NCI-H1694 (cell line): ENCODE results near the gene DLG1.

Experiments
- DNase-seq: peaks from one replicate; lab custom pipeline; 2025; lab: John Stamatoyannopoulos, UW

The DLG1 gene

DNA sequence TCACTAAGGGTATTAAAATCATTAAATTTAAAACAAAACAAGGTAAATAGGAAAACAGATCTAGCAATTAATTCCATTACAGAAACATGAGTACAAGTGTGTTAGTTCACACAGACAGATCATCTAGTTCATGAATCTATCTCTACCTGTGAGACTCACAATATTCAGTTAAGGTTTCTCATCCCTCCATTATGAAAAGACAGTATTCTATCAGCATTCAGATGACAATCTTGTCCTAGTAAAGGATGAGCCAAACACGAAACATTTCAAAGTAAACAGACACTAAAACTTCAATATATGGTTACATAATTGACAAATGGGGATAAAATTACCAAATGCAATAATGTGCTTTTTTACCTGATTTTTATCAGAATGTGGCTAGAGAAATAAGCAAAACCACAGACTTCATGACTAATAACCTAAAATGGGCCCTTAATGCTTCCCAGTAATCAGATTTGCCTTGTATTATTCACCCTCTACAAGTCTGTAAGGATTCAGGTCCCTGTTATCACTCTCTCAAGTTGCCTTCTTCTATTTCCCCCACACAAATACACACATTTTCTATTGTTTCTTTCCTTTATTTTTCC is 126.8 kb downstream of the DLG1 start:
- no peak for DNase-seq

DNA sequence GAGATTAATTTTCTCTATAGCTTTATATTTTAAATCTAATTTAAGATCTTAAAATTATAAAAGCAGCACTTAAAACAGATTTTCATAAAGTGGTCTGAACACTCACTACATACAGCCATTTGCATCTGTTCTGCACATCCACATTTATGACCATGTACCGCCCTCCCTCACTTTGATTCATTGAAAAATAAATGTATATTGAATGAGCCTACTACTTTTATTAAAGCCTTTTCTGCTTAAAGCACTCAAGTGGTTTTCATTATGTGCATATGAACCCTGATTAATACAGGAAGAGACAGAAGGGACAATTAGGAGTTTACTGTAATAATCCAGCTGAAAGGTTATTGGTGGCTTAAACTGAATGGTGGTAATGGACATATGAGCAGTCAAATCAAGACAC is 129.4 kb downstream of the DLG1 start:
- no peak for DNase-seq

DNA sequence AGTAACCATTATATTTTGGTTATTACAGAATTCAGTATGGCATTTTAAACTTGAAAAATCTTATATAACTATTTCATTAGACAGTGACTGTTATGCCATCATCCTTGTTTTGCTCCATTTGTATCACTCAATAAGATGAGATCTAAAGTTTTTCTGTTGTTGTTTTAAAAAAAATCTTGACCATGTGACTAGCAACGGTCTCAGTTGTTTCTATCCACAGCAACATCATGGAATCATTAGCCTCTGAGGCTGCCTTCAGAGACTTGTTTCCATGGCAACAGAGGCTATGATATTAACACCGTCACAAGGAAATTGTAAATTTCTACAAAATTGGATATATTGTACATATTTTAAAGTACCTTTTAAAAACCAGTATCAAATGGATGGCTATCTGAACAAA is 129.8 kb downstream of the DLG1 start:
- DNase-seq, result no peak

DNA sequence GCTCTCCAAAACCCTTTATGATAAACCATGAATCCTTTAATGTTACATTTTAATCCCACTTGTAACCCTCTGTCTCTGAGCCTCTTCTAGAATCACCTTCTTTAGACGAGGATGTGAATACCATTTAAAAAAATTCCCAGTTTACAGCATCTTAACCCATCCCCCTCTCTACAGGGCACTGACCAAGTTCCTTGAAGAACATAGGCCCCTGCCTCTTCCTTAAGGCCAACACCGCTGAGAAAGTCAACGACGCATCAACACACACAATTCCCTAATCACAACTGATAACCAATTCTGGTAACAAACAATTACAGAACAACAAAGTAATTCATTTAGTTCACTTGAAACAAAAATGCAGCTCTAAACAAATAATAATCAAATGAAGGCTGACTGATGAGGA is 130.3 kb downstream of the DLG1 start:
- DNase-seq, result no peak

DNA sequence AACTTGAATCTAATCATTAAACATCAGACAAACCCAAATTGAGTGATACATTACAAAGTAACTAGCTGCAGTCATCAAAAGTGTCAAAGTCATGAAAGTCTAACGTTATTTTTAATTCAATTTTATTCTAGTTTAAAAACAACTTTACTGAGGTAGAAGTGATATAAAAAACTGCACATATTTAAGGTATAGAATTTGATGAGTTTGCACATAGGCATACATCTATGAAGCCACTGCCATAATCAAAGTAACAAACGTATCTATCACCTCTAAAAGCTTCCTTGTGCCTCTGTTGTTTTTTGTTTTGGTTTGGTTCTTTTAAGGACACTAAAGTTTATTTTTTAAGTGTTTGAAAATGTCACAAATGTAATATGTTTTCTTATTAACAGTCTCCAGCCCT is 130.9 kb downstream of the DLG1 start:
- DNase-seq, result no peak

DNA sequence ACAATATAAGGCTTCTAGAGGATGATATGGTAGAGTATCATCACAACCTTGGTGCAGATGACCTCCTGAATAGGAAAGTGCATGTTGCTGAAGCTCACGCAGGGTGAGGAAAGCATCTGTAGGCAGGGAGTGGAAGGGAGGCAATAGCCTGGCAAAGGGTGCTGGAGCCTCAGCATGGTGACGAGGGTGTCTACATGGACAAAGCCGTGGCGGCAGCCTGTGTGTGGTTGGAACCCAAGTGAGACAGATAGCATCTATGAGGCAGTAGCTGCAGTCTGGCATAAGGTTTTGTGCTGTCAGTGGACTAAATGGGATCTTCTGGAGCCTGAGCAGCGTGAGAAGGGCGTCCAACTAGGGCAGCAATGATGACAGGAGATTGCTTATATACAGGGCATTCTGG is 132.5 kb downstream of the DLG1 start:
- DNase-seq, result no peak

DNA sequence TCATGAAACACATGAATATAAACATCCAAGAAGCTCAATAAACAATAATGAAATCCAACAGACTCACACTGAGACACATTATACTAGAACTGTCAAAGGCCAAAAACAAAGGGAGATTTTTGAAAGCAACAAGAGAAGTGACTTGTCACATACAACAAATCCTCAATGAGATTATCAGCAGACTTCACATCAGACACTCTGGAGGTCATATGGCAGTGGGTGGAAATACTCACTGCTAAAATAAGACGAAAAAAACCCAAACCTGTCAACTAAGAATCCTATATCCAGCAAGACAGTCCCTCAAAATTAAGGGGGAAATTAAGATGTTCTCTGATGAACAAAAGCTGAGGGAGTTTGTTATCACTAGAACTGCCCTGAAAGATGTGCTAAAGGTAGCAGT is 143.4 kb downstream of the DLG1 start:
- DNase-seq, result no peak

DNA sequence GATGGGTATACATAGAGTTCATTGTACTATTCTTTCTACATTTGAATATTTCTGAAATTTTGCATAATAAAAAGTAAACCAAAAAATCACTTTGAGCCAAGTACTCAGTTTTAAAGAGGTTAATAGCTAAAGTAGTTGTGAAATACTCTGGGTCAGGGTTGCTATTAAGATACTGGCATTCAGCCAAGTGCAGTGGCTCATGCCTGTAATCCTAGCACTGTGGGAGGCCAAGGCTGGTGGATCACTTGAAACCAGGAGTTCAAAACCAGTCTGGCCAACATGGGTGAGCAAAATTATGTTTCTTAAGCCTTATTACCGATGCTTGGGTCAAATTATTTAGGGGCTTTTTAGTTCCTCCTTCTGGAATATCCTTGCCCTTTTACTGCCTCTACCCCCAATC is 146.8 kb downstream of the DLG1 start:
- no peak for DNase-seq

DNA sequence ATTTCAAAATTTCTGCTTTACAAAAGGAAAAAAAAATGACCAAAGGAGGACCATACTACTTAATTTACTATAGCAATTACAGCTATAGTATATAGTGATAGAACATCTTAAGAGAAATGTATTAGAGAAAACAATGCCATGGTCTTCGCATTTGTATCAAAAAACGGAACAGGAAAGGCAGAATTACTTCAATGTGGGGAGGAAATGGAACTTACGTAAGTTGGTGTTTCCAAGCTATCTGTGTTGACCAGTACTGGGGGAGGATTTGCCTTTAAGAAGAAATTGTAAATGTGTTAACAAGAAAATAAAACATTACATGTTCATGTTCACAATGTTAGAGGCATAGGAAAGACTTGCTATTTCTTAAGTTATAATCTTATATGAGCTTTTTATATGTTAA is 148.9 kb downstream of the DLG1 start:
- DNase-seq, result no peak

DNA sequence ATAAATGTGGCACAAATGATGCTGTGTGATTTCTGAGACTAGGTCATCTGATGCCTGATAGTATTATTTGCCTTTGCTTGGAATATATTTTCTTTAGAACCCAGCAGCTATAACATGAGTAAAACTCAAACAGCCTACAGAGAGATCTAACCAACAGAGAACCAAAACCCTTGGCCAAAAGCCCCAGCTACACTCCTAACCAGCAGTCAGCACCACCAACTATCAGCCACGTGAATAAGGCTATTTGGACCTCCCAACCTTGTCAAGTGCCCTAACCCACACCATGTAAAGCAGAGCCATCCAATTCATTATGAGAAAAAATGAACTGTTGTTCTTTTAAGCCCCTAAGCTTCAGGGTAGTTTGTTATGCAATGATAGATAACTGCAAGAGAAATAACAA is 154.2 kb downstream of the DLG1 start:
- DNase-seq, result no peak

DNA sequence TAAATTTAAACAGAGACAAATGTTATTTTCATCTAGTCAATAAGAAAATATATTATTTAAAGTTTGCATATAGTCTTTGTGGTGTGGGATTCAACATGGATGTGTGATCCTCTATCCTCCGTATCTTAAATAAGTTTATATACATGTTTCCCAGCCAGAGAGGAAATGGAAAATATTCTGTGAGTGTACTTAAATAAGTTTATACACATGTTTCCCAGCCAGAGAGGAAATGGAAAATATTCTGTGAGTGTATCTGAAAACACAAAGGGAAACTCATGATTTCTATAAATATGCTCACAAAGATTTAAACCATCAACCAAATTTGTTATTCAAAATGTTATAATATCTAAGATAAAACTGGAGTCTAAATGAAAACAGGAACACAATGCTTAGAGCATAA is 158.8 kb downstream of the DLG1 start:
- DNase-seq, result no peak

DNA sequence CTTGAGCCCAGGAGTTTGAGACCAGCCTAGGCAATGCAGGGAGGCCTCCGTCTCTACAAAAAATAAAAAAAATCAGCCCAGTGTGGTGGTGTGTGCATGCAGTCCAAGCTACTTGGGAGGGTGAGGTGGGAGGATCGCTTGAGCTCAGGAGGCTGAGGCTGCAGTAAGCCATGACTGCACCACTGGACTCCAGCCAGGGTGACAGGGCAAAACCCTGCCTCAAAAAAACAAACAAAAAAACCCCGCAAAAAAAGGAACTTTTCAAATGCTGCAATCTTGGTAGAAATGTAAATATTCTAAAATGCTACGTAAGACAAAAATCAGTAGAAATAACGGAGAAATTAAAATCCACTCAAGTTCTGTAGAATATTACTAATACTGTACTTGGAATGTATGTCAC is 160.7 kb downstream of the DLG1 start:
- DNase-seq, result no peak

DNA sequence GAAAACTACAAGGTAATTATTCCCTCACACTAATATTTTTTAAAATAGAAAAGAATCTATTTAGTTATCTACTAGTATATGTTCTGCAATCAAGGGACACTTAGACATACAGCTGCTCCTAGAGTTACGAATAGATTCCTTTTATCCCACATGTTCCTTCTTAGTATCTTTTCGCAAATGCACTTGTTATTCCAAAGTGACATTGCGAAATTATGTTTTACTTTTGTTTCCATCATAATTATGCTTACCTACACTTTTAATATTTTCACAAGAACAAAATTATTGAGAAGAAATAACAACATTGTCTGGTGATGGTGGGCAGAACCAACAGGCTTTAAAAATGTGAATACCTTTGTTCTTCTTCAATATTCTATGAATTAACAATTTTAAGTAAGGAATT is 161.7 kb downstream of the DLG1 start:
- no peak for DNase-seq

DNA sequence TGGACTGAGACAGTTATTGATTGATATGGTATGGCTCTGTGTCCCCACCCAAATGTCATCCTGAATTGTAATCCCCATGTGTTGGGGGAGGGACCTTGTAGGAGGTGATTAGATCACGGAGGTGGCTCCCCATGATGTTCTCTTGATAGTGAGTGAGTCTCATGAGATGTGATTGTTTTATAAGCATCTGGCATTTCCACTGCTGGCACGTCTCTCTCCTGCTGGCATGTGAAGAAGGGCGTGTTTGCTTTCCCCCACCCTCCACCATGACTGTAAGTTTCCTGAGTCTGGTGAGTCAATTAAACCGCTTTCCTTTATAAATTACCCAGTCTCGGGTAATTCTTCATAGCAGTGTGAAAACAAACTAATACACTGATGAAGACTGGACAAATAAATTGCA is 163.2 kb downstream of the DLG1 start:
- no peak for DNase-seq

DNA sequence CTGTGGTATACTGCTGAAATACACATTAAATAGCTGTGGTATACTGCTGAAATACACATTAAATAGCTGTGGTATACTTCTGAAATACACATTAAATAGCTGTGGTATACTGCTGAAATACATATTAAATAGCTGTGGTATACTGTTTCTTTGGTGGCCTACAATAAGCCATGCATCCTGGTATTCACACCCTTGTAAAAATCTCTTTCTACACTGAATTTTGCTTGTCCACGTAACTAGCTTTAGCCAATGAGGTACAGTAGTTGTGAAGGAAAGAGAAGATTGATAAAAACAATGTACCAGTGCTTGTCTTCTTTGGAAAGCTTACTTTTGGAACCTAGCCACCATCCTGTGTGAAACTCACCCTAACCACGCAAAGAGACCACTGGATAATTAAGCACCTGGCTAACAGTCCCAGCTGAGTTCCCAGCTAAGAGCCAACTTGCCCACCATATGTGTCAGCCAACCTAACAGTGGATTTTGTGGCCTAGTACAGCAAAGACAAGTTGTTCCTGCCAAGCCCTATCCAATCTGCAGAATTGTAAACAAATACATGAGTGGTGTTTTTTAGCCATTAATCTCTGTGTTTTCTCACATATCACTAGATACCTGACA is 165.4 kb downstream of the DLG1 start:
- DNase-seq, result no peak

DNA sequence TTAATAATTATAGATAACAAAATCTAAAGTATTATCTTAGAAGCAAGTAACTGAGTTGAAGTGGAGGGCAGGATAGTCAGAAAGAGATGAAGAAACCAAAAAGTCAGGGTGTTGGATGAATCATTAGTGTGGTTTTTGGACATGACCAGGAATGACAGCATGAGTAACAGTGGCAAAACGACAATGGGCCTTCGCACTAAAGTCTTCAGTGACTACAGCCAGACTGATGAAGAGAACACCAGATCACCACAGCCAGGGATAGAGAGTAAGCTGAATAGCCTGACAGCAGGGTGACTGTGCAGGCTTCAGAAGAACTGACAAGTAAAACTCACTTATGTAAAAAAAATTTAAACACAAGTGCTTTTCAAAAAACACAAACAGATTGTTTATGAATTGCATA is 172.8 kb downstream of the DLG1 start:
- DNase-seq, result no peak

DNA sequence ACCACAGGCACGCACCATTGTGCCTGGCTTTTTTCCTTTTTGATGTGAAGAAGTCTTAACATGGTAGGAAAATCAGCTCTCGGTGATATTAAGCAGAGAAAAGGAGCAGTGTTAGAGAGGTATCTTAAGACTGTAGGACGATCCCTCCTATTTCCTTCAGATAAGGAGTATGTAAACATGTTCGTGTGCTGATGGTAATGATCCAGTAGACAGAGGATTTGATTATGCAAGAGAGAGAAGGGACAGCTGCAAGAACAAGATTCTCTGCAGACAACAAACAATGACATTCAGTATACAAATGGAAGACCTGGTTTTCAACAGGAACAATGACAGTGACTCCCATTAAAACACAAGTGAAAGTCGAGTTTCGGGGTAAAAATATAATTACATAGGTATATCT is 173.7 kb downstream of the DLG1 start:
- DNase-seq, result no peak

DNA sequence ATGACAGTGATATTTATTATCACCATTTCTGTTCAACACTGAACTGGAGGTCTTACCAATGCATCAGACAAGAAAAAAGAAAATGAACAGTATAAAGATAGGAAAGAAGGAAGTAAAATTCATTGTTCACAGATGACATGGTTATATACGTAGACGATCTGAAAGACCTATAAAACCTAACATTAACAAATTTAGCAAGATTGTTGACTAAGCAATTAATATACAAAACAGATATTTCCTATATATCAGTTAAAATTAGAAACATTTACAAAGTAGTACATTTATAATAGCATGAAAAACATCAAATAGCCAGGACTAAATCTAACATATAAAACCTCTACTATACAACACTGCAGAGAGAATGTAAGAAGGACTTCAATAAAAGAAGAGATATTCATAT is 176.0 kb downstream of the DLG1 start:
- DNase-seq, result no peak

DNA sequence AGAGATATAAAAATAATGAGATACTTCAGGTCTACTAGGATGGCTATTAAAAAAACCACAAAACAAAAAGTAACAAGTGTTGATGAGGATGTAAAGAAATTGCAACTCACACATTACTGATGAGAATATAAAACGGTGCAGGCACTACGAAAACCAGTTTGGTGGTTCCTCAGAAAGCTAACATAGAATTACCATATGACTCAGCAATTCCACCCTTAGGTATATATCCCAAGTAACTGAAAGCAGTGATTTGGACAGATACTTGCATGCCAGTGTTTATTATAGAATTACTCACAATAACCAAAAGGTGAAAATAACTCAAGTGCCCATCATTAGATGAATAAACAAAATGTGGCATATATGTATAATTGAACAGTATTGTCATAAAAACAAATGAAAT is 181.3 kb downstream of the DLG1 start:
- no peak for DNase-seq

DNA sequence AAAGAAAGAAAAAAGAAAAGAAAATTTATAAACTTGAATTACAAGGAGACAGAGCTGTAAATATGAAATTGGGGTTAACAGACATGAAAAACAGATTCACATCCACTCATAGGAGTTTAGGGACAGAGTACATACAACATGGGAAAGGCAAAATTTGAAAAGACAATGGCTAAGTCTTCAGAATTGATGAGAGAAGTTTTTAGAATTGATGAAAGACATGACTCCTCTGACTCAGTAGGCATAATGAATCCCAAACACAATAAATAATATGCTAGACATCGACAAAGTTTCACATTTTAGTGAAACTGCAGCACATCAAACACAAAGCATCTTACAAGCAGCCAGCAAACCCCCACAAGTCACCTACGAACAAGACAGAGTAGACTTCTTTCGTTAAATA is 184.4 kb downstream of the DLG1 start:
- DNase-seq, result no peak

DNA sequence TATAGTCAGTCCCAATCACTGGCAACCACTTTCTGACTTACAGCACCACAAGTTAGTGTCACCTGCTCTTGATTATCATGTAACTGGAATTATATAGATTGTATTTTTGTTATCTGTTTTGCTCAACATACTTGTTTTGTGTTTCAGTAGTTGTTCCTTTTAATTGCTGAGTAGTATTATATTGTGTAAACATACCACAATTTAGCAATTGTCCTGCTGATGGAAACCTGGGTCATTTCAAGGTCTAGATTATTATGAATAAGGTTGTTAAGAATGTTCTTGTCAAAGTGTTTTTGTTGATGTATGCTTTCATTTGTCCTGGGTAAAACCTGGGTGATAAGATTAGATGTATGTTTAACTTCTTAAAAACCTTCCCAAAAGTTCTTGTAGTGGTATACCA is 186.7 kb downstream of the DLG1 start:
- DNase-seq, result no peak

DNA sequence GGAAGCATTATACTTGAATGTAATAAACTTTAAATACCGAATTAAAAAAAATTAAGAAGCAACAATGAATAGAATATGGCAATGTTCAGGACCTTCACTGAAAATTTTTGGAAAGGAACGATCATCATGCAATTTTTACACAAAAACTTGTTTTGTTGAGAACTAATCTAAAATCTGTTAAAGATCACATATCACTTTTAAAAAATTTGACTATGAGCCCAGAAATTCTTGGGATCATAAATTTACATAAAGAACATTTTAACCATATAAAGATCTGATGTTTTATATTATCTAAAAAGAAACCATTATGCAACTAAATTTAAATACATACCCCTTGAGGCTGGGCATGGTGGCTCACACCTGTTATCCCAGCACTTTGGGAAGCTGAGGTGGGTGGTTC is 192.6 kb downstream of the DLG1 start:
- DNase-seq, result no peak

DNA sequence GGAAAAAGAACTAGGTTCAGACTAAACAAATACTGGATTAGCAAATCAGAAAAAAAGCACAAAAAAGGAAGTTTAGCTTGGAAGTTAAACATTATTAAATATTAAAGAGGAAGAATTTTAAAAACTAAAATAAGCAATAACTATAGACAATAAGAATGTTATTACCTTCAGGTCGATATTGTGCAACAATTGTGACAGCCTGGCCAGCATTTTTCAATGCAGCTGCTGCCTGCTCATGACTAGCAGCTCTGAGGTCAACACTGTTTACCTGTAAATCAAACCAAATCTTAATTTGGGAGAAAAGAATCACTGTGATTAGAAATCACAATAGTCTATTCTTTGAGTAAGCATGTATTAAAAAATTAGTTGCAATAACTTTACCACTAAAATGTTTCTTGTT is 193.7 kb downstream of the DLG1 start:
- no peak for DNase-seq

DNA sequence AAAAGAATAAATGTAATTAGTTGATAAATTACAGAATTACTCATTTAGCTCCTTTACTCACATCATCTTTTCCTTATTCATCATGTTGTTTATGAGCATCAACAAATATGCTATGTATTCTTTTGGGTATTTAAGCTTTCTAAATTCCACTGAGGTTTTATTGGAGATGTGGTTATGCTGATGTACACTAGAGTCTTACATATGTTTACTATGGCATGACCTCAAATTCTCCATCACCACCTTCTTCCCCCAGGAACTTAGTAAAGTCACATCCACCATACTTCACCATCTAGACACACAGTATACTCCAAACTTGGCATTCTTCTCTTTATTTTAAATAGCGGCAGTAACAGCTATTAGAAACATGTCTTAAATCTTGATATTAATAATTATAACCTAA is 194.6 kb downstream of the DLG1 start:
- DNase-seq, result no peak

DNA sequence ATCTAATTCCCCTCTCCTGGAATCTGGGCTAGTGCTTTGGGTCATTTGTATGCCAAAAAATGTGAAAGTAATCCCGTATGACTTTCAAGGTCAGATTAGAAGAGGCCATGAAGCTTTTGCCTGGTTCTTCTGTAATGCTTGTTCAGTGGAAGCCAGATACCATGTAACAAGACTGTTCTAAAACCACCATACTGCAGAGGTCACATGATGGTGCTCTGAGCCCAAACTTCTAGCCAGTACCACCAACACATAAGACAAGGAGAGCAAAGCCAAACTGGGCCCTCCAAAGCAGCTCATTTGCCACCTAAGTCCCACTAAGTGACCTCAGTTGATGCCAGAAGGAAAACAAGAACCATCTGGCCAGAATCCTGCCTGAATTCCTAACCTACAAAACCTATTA is 204.5 kb downstream of the DLG1 start:
- DNase-seq, result no peak
